ENCODE data around the gene H2BK1.

H2BK1 gene

GRCh38 chr7:151231080-151231479 is 20.8 kb upstream of the H2BK1 start:
- no peak for DNase-seq

GRCh38 chr7:151229249-151229648 is 19.0 kb upstream of the H2BK1 start:
- DNase-seq = no peak

DNA sequence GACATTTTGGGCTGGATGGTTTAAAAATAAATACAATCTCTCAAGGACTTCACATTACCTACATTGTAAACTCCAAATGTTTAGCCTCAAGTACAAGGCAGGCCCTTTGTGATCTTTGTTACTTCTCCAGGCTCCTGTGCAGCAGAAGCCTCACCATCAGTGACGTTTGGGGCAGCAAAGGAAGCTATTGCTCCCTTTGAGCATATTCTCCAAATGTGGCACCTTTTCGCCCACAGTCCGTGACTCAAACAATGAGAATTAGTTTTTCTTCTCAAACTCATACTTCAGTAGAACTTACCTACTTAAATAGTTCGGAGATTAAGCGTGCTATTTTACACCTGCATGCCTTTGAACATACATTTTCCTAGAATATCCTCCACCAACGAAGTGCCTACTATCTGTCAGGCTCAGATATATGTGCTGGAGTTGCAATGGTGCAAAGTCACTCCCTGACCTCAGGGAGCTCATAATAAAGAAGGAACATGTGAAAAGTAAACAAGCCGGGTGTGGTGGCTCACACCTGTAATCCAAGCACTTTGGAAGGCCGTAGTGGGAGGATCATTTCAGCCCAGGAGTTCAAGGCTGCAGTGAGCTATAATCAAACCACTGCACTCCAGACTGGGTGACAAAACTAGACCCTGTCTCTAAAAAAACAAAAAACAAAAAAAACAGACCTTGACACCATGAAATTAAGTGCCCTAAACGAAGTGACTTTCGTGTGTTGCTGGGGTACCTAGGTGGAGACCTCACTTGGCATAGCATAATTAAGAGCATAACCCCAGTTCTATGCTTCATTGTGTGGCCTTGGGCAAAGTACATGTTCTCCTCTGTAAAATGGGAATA is 18.0 kb upstream of the H2BK1 start:
- DNase-seq = no peak

DNA sequence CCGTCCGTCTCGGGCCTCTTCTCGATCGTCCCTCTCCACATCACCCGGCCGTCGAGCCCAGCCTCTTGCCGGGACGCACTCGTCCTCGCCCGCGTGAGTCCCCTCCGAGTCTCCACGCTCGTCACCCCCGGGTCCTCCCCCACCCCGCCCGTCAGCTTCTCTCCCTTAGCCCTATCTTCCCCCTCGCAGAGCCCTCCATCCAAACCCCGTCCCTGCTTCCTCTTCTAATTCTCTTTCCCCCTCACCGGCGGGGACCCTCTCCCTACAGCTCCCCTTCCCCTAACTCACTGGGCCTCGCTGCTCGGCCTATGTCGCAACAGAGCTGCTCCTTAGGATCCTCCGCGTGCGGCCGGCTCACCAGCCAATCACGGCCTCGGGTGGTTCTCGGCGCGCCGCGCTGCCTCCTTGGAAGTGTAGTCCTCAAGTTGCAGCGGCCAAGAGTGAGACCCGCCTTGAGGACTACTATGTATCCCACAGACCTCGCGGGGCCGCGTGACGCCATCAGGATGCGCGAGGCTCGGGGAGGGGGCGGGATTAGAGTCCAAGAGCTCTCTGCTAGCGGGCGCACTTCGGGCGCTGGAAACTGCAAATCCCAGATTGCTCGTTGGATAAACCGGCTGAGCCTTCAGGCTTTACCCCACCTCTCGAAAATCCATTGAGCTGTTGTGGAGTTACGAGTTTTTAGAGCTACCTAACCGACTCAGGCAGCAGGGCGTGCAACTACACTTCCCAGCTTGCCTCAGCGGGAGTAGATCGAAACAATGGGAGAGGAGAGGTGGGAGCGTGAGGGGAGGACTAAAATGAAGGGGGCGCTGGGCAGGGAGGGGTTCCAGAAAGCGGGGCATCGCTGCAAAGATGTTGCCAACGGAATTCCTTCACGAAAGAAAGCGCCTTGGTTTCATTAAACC is 16.8 kb upstream of the H2BK1 start, which contains the start of gene ABCF2:
TSS of gene ABCF2 (minus strand) at position 331 of the 908 bp plus-strand sequence. CDS start 747 bp downstream, outside the sequence.
- peak; percentile 98 for DNase-seq

- no peak for DNase-seq
These were observed 16.2 kb upstream of the H2BK1 start for GRCh38 chr7:151226560-151226874.

GRCh38 chr7:151225948-151226510 is 15.7 kb upstream of the H2BK1 start:
- DNase-seq = no peak

DNA sequence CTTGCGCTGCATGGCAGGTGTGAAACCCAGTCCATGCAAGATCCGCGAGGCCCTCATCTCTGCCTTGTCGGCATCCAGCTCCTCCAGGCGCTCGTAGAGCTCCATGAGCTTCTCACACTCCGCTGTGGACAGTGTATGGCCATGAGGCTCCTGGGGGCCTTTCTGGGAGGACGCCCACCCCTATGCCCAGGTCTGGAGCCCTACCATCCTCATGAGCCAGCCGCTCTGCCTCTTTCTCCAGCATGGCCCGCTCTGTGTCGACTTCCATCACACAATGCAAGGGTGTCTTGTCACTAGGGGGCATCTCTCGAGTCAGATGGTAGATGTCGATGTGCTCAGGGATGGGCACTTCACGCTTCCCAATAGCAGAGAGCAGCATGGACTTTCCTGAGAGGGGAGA is 13.4 kb upstream of the H2BK1 start:
- no peak for DNase-seq

DNA sequence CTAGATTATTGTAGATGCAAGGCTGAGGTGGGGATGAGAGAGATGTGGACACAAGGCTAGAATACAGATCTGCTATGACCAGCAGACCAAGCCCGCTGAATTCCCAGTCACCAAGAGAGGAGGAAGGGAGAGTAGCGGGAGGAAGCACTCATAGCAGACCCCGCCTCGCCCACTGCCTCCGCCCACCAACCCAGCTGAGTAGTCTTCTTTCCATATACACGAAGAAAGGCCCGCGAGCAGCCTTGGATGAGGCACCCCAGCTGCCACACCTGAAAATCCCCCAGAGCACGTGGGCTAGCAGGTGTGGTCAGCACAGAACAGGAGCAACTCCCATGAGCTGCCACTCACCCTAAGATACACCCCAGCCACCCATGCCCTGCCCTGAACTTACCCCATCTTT is 7.9 kb upstream of the H2BK1 start:
- DNase-seq = no peak

- DNase-seq = no peak
These were observed 5.1 kb upstream of the H2BK1 start for GRCh38 chr7:151215396-151215795.

DNA sequence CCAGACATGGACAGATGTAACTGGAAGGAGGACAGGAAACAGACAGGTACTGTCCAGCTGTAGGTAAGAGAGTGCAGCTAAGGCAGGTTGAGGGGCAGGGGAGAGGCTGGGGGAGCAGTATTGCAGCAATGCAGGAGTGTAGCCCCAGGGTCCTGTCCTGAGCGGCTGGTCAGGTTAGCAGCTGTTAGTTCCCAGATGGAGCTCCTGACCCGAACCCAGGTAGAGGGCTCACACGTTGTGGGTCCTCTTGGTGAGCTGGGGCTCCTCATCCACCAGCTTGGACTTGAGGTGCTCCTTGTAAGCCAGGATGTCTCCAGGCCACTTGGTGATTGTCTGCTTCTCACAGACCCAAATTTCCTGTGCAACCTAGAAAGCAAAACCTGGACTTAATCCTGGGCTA is 3.5 kb upstream of the H2BK1 start:
- no peak for DNase-seq

GRCh38 chr7:151212626-151213025 is 2.3 kb upstream of the H2BK1 start:
- no peak for DNase-seq

DNA sequence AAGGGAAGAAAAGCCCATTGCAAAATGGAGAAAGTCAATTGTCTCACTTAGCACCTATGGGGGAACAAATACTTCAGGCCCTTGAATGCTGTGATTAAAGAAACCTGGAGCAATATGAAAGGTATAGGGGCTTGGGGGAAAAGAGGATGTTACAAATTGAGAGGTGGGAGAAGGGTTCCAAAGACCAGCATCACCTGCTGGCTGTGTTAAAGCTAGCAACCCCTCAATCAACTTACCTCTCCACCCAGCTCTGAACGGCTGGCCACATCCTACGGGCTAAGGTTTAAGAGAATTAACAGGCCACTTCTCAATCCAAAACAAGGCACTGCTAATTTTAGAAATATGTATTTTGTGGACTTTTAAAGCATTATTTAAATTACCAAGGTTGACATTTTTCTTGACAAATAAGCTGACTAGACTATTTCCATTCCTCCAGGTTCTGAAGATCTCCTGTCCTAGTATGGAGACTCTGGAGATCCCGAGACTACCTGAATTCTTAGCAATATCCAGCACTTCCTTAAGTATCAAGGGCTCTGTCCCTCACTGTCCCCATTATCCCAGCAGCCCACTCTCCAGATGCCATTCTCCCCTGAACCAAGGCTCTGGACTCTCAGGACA is 976 bp upstream of the H2BK1 start:
- DNase-seq = no peak

DNA sequence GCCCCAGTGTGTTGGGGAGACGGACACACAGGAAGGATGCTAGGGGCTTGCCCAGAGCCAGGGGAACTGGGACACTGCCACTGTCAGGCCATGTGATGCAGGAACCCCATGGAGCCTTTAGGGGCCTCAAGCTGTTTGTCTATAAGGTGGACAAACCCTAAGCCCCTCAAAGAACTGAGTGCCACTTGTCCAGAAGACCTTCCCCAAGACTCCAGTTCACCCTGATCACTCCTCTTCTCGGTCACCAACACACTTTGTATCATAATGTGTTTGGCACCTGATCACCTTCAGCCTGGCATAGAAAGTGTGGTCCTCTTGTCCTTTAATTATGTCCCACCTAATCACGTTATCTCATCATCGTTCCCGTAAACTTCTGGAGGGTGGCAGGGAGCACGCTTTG is 700 bp downstream of the H2BK1 start:
- DNase-seq = no peak

DNA sequence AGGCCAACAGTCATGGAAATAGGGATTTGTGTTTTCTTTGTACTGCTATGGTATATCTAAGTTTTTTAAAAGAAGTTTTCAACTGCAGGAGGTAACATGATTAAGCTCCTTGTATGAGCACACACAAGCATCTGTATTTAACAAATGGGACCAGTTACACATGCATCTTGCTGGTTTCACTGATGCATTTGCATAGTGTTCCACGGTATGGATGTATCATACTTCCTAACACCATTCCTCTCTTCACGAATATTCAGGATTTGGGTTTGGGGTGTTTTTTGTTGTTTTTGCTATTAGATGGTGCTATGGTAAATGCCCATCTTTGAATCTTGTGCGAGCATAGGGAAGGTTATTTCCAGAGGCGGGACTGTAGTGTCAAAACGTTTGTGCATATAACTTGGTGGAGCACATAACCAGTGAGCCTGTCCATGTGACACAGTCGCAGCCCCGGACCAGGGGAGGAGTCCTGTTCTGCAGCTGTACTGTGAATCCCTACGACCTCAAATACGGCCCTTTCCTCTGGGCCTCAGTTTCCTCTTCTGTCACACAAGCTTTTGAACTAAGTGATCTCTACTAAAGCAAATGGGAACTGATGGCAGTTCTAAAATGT is 1.9 kb downstream of the H2BK1 start:
- DNase-seq = no peak

GRCh38 chr7:151207804-151208203 is 2.5 kb downstream of the H2BK1 start:
- no peak for DNase-seq

DNA sequence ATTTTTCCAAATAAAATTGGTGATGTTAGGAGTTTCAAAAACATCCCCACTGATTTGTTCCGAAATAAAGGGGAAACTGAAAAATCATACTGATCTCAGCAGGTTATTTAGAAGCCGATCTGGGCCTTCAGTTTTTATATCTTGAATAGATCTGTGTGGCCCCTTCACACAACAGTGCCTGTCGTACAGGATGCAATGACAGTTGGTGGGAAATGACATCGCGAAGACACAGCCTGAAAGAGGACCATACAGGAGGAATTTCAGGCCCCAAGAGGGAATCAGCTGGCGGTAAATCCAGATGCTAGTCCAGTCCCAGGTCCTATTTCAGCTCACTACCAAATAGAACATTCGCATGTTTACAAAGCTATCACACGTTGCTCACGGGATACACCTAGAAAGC is 3.0 kb downstream of the H2BK1 start:
- DNase-seq = no peak

DNA sequence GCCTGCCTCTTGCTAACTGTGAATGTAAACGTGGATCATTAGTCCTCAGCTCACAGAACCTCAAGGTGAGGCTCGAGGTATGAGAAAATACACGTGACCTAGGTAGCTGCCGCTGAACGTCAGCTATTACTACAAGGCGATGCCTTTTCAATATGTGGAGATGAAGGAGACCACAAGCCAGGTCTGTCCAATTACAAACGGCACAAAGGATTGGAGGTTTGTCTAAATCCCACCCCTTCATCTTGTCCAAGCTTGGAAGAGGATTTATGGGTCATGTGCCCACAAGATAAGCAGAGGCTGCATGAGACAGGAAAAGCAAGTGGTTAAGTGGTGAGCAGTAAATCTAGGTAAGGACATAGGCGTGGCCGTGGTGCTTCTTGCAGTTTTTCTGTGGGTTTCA is 3.4 kb downstream of the H2BK1 start:
- no peak for DNase-seq

GRCh38 chr7:151205730-151206129 is 4.6 kb downstream of the H2BK1 start:
- DNase-seq = no peak

GRCh38 chr7:151204383-151205032 is 5.8 kb downstream of the H2BK1 start:
- DNase-seq = no peak

GRCh38 chr7:151202836-151203235 is 7.5 kb downstream of the H2BK1 start:
- no peak for DNase-seq

GRCh38 chr7:151201751-151202150 is 8.5 kb downstream of the H2BK1 start:
- no peak for DNase-seq

DNA sequence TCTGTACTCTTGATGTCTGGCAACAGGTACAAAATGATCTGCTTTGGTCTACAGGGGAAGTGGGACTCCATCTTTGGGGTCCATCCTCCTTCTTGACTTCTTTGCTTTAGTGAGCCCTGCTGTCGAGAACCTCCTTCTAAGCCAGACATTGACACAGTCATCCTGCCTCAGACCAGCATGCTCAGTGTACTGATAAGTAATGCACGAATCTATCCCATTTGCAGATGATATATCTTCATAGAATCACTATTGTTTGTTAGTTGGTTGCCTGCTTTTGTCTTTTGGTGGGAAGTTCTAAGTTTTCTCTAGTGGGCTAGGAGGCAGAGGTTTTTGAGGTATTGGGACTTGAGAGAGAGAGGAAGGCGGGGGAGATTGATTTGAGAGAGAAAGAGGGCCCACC is 8.9 kb downstream of the H2BK1 start:
- DNase-seq = no peak
